NCI-H187 treated with DMSO at 0.1 percent for 48 hours (cell line): ENCODE measurements around the gene EIF4E.
"Not testable (repeated sequence)": the region's sequence is repeated elsewhere in the genome, so short reads cannot be mapped to it uniquely, and the experiment has no call there.

Experiments used
- DNase-seq: peaks from one replicate; lab custom pipeline; 2025; lab: John Stamatoyannopoulos, UW

The EIF4E gene

GRCh38 chr4:98930311-98930865 is 1.5 kb upstream of the EIF4E start:
- no peak for DNase-seq

GRCh38 chr4:98929341-98930267 is 671 bp upstream of the EIF4E start:
- DNase-seq: no peak

- DNase-seq: no peak
These were observed 815 bp downstream of the EIF4E start for GRCh38 chr4:98928131-98928504.

- DNase-seq: not testable (repeated sequence)
These were observed 2.7 kb downstream of the EIF4E start for GRCh38 chr4:98926257-98926656.

GRCh38 chr4:98921292-98921691 is 7.6 kb downstream of the EIF4E start:
- no peak for DNase-seq

- no peak for DNase-seq
These were observed 8.9 kb downstream of the EIF4E start for GRCh38 chr4:98919996-98920395.

- DNase-seq: not testable (repeated sequence)
These were observed 18.2 kb downstream of the EIF4E start for GRCh38 chr4:98910728-98911127.

GRCh38 chr4:98909646-98910401 is 19.1 kb downstream of the EIF4E start:
- DNase-seq: no peak

GRCh38 chr4:98908703-98909262 is 20.1 kb downstream of the EIF4E start:
- no peak for DNase-seq

GRCh38 chr4:98908182-98908581 is 20.8 kb downstream of the EIF4E start:
- DNase-seq: no peak

GRCh38 chr4:98905839-98906238 is 23.1 kb downstream of the EIF4E start:
- no peak for DNase-seq

GRCh38 chr4:98905297-98905696 is 23.6 kb downstream of the EIF4E start:
- DNase-seq: no peak

GRCh38 chr4:98903963-98904362 is 25.0 kb downstream of the EIF4E start:
- DNase-seq: no peak

GRCh38 chr4:98903561-98903960 is 25.4 kb downstream of the EIF4E start:
- no peak for DNase-seq

- DNase-seq: no peak
These were observed 29.7 kb downstream of the EIF4E start for GRCh38 chr4:98899277-98899676.

GRCh38 chr4:98891478-98892337 is 37.2 kb downstream of the EIF4E start:
- DNase-seq: no peak

- DNase-seq: no peak
These were observed 38.1 kb downstream of the EIF4E start for GRCh38 chr4:98890702-98891455.

- no peak for DNase-seq
These were observed 41.8 kb downstream of the EIF4E start for GRCh38 chr4:98887145-98887544.

- DNase-seq: not testable (repeated sequence)
These were observed 42.6 kb downstream of the EIF4E start for GRCh38 chr4:98886382-98886781.

- not testable (repeated sequence) for DNase-seq
These were observed 48.0 kb downstream of the EIF4E start for GRCh38 chr4:98880884-98881283.

- no peak for DNase-seq
These were observed 49.4 kb downstream of the EIF4E start for GRCh38 chr4:98879515-98879914.
